ENCODE measurements around the gene SUCLA2. TPM values are rescaled to one million over a fixed set of nuclear protein-coding genes. Genes with fewer than 3 reads are reported as not detected.
"Not testable (repeated sequence)": the region's sequence is repeated elsewhere in the genome, so short reads cannot be mapped to it uniquely, and the experiment has no call there.

The SUCLA2 gene
- total RNA-seq, 6 experiments from 2014 or later, result 37.7 to 47.0 (median 42.4) TPM

DNA sequence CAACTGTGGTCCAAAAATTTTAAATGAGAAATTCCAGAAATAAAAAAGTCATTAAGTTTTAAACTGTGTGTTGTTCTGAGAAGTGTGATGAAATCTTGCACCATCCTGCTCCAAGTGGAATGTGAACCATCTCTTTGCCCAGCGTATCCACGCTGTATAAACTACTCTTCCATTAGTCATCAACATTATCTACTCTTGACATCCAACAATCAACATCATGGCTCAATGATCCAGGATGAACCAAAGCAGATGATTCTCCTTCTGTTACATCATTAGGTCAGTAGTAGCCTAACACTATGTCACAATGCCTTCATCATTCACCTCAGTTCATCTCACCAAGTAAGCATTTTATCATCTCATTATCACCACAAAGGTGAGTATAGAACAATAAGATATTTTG lies 55.3 kb downstream of the SUCLA2 start:
- no peak overlapping the region for H3K4me3 Mint-ChIP-seq
- peaks cover 15% of the 10 kb centered on the region for H3K36me3 Mint-ChIP-seq (ENCODE audit: low read depth)
- H3K27me3 Mint-ChIP-seq (ENCODE audit: insufficient read depth), result no peaks in the 10 kb centered on the region
- TF ChIP-seq, protein P1, sequence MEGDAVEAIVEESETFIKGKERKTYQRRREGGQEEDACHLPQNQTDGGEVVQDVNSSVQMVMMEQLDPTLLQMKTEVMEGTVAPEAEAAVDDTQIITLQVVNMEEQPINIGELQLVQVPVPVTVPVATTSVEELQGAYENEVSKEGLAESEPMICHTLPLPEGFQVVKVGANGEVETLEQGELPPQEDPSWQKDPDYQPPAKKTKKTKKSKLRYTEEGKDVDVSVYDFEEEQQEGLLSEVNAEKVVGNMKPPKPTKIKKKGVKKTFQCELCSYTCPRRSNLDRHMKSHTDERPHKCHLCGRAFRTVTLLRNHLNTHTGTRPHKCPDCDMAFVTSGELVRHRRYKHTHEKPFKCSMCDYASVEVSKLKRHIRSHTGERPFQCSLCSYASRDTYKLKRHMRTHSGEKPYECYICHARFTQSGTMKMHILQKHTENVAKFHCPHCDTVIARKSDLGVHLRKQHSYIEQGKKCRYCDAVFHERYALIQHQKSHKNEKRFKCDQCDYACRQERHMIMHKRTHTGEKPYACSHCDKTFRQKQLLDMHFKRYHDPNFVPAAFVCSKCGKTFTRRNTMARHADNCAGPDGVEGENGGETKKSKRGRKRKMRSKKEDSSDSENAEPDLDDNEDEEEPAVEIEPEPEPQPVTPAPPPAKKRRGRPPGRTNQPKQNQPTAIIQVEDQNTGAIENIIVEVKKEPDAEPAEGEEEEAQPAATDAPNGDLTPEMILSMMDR (IDR thresholded peaks at IDR 0.05), result no peak
- no peaks in the 10 kb centered on the region for H3K9me3 Mint-ChIP-seq
- H3K4me1 Mint-ChIP-seq (ENCODE audit: low read depth), result peaks cover 6% of the 10 kb centered on the region
- H3K27ac Mint-ChIP-seq, result no peak overlapping the region
- no peak for DNase-seq

DNA sequence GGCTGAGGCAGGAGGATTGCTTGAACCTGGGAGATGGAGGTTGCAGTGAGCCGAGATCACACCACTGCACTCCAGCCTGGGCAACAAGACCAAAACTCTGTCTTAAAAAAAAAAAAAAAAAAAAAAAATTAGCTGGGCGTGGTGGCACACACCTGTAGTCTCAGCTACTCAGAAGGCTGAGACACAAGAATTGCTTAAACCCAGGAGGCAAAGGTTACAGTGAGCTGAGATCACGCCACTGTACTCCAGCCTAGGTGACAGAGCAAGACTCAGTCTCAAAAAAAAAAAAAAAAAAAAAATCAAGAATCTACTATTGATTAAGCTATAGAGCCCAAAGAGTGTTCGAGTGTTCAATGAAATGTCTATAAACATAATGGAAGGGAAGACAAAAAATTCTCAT lies 55.9 kb downstream of the SUCLA2 start:
- not testable (repeated sequence) for DNase-seq; H3K4me1 Mint-ChIP-seq (ENCODE audit: low read depth); H3K9me3 Mint-ChIP-seq; H3K4me3 Mint-ChIP-seq; H3K27me3 Mint-ChIP-seq (ENCODE audit: insufficient read depth); H3K27ac Mint-ChIP-seq
- H3K36me3 Mint-ChIP-seq (ENCODE audit: low read depth), result peaks cover 15% of the 10 kb centered on the region

DNA sequence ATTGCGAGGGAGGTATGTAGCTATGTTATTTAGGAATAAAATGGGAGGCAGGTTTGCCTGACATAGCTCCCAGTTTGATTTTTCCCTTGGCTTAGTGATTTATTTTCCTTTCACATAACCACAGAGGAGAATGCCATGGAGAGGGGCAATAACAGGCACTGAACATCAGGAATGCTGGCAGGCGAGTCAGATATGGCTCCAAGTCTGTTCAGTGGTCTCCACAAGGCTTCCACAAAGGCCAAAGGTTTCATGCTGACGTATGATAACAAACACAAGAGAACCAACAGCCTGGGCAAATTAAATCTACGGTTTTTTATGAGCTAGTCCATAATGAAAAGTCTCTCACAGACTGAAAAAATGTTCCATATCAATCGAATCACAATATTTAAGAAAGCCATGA lies 66.7 kb downstream of the SUCLA2 start:
- DNase-seq, result no peak
- Mint-ChIP-seq H3K9me3 (no peaks in the 10 kb centered on the region), H3K36me3 (ENCODE audit: low read depth) (0 out of 2 replicates have a peak, but pooled peaks cover 4% of the 10 kb centered on the region), H3K27me3 (ENCODE audit: insufficient read depth) (peaks cover under 1% of the 10 kb centered on the region), H3K27ac (no peak overlapping the region), H3K4me1 (ENCODE audit: low read depth) (peaks cover 6% of the 10 kb centered on the region; the same call in 1 of the 2 replicates), H3K4me3 (no peak overlapping the region)
- TF ChIP-seq, protein P1 (IDR thresholded peaks at IDR 0.05), result no peak

DNA sequence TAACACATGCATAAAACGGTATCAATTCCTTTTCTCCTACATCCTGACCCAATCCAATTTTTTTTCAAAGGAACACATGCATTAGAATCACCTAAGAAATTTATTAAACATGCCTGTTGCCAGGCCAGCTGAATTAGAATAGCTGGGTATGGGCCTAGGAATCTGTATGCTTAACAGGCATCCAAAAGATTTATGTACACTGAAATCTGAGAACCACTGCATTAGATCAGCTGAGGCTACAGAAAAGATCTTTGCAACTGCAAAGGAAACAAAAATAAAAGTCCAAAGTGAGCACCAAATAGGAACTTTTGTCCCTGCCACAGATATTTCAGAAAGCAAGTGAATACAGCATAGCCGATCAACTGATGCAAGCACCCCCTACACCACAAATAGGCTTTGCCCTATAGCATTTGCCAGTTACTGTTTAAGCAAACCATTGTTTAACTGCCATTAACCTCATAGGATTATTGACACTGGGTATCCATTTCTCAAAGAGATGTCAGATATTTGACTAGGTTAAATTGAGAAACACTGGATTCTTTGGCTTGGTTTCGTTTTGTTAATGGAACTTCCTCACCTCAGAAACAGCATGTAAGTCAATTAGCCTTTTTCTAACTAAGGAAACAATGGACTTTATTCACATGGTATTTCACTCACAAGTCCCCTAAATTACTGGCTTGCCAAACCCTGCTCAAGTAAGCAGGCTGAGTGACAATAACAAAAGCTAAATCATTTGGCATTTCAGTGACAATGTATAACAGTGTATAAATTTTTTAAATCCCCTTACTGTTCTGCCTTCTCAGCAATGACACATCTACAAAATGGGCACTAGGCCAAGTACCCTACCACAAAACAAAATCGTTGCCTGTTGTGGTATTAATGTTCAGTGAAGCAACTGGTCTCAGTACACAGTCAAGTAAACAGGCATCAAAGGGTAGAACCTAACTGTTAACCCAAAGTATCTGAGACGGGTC lies 67.8 kb downstream of the SUCLA2 start:
- H3K27ac Mint-ChIP-seq, result no peak overlapping the region
- no peak overlapping the region for H3K4me3 Mint-ChIP-seq
- 0 out of 2 replicates have a peak, but pooled peaks cover 4% of the 10 kb centered on the region for H3K36me3 Mint-ChIP-seq (ENCODE audit: low read depth)
- TF ChIP-seq, protein P1 (IDR thresholded peaks at IDR 0.05), result no peak
- no peak for DNase-seq
- H3K9me3 Mint-ChIP-seq, result no peaks in the 10 kb centered on the region
- H3K27me3 Mint-ChIP-seq (ENCODE audit: insufficient read depth), result peaks cover 3% of the 10 kb centered on the region
- peaks cover 10% of the 10 kb centered on the region; the same call in 1 of the 2 replicates for H3K4me1 Mint-ChIP-seq (ENCODE audit: low read depth)

DNA sequence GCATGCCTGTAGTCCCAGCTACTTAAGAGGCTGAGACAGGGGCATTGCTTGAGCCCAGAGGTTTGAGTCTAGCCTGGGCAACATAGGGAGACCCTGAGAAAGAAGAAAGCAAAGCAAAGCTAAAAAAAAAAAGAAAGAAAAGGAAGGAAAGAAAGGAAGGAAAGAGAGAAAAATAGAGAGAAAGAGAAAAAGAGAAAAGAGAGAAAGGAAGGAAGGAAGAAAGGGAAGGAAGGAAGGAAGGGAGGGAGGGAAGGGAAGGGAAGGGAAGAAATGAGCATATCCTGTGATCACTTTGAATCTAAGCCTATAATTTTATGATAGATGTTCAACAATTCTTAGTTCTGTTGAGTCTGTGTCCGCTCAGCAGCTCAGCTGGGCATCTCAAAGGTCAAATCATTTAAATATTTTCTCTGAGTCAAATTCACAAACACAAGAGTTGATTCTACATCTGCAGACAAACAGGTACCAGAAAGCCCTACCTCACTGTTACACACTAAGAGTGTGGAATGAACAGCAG lies 70.4 kb downstream of the SUCLA2 start:
- H3K27me3 Mint-ChIP-seq (ENCODE audit: insufficient read depth), result peaks cover 8% of the 10 kb centered on the region
- TF ChIP-seq, protein P1 (IDR thresholded peaks at IDR 0.05), result no peak
- no peak overlapping the region for H3K27ac Mint-ChIP-seq

GRCh38 chr13:47929156-47929555 lies 71.9 kb downstream of the SUCLA2 start:
- DNase-seq, result no peak
- Mint-ChIP-seq H3K27me3 (ENCODE audit: insufficient read depth) (peaks cover 8% of the 10 kb centered on the region), H3K9me3 (no peaks in the 10 kb centered on the region), H3K4me3 (no peak overlapping the region), H3K4me1 (ENCODE audit: low read depth) (peaks cover 10% of the 10 kb centered on the region; the same call in 1 of the 2 replicates), H3K36me3 (ENCODE audit: low read depth) (no peaks in the 10 kb centered on the region), H3K27ac (no peak overlapping the region)
- TF ChIP-seq, protein P1 (IDR thresholded peaks at IDR 0.05), result no peak

More for the DNA sequence above, 70.4 kb downstream of the SUCLA2 start:
- Mint-ChIP-seq H3K4me3 (no peak overlapping the region), H3K4me1 (ENCODE audit: low read depth) (peaks cover 10% of the 10 kb centered on the region; the same call in 1 of the 2 replicates), H3K9me3 (no peaks in the 10 kb centered on the region), H3K36me3 (ENCODE audit: low read depth) (no peaks in the 10 kb centered on the region)
- no peak for DNase-seq

All from HFFc6 (cell line).